ENCODE results near the gene MEX3A.
"Not testable (repeated sequence)": the region's sequence is repeated elsewhere in the genome, so short reads cannot be mapped to it uniquely, and the experiment has no call there.

Gene MEX3A

GRCh38 chr1:156053768-156054499 lies 28.3 kb downstream of the MEX3A start, which contains the start of gene UBQLN4:
UBQLN4 (minus strand) TSS chr1:156053798; CDS start chr1:156053701, 97 bp downstream.
- peak; percentile 91 to 96 for DNase-seq

DNA sequence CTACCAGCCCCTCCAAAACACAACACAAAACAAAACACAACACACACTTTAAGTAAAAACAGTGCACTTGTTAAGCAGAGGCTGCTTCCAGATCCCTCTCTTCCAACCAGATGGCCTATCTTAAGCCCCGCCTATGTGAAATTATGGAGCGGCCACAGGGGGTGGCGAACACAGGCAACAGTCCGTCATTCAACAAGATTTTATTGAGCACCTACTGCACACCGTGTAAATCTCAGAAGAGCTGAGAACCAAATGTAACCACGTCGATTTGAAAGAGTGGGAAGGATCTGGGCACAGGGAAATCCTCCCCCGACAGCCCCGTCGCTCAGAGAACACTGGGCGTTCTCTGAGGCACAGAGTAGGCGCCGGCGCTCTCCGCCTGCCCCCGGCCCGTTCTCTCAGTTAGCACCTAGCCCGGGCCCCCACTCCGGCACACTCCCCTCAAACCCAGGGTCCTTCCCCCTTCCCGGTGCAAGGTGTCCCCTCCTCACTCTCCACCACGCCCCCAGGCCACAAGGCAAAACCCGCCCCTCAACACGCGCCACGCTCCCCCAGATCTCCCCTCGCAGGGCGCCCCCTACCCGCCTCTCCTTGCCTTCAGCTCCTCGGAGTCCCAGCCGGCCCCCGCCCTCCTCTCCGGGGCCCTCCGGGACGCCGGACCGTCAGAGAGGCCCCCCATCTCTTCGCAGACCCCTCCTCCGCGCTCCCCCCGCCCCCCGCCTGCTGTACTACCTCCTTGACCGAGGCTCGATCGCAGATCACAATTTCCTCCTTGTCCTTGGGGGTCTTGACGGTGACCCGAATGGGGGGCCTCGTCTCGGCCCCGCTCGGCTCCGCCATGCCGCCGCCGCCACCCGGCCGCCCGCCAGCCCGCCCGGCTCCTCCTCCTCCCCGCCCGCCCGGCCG lies 29.1 kb downstream of the MEX3A start:
- peak in 1 of 2 experiments; percentile 22 for DNase-seq

GRCh38 chr1:156051011-156051725 lies 31.1 kb downstream of the MEX3A start:
- DNase-seq: no peak

DNA sequence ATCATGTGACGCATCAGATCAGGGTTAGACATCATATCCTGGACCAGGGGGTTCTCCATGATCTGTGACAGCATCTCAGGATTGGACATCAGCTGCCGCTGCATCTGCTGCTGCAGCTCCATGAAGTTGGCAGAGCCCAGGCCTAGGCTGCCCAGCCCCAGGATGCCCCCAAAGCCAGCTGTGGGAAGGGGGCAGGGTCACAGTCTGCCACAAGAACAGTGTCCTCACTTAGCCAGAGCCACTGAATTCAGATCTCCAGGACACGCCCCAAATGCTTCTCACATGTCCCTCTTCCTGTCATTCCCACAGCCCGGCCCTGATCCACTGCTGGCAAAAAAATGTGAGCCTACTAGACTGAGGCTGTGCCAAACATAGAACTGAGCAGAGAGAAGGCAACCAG lies 31.9 kb downstream of the MEX3A start:
- no peak for DNase-seq

DNA sequence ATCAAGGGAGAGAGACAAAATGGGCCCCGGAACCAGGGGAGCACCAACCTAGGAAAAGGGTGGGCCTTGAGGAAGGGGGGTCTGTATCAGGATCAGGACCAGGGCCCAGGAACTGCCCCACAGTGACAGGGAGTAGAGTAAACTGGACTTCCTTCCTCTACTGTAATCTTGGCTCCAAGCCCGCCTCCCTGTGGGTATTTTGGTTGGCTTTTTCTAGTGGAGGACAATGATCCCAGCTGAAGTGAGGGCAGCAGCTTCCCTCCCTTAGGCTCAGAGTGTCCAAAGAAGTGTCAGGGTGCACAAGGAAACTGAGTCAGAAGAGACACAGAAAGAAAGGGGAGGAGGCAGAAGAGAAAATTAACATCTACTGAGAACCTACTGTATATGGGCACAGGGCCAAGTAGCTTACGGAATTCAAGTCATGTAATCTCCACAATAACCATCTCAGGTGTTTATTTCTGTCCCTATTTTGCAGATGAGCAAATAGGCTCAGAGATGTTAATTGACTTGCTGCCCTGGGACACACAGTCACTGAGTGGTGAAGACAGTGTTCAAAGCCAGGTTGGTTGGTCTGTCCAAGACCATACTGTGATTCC lies 33.5 kb downstream of the MEX3A start:
- no peak for DNase-seq

GRCh38 chr1:156045076-156045475 lies 37.2 kb downstream of the MEX3A start:
- DNase-seq: no peak

- no peak for DNase-seq
These were observed 39.4 kb downstream of the MEX3A start for GRCh38 chr1:156042828-156043227.

DNA sequence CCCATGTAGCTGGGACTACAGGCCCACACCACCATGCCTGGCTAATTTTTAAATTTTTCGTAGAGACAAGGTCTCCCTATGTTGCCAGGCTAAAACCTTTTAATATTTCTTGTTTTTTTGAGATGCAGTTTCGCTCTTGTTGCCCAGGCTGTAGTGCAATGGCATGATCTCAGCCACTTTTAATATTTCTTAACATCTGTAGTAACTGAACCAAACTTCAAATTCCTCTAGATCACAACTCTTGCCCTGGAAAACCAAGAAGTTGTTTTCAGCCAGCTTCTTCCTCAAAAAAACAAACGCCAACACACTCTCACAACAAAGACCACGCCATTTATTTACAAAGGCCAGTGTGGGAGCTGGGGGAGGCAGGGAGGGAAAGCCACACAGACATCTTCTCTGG lies 47.3 kb downstream of the MEX3A start:
- not testable (repeated sequence) for DNase-seq

GRCh38 chr1:156033011-156033410 lies 49.3 kb downstream of the MEX3A start:
- DNase-seq: no peak

DNA sequence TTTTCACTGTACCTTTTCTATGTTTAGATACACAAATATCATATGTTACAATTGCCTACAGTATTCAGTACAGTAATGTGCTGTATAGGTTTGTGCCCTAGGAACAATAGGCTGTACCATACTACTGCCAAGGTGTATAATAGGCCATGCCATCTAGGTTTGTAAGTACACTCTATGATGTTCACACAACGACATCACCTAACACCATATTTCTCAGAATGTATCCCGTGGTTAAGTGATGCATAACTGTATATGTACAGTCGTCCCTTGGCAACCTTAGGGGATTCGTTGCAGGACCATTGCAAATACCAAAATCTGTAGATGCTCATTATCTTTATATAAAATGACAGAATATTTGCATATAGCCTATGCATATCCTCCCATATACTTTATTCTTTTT lies 55.7 kb downstream of the MEX3A start:
- DNase-seq: no peak

- DNase-seq: no peak
These were observed 56.4 kb downstream of the MEX3A start for GRCh38 chr1:156025876-156026275.

DNA sequence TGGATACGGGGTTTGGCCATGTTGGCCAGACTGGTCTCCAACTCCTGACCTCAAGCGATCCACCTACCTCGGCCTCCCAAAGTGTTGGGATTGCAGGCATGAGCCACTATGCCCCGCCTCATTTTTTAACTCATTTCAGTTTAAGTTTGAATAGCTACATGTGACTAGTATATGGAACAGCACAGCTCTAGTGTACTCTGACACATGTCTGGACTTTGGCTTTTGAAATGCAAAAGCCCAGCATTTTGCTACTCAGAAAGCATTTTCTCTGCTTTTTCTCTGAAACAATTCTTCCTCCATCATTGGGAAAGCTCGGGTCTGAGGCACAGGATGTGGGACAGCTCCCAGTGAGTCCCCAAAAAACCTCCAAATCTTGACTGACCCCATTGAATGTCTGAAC lies 57.5 kb downstream of the MEX3A start:
- no peak for DNase-seq
